GM12801 (cell line): ENCODE results near the gene GPX7.

Source experiments
- CTCF ChIP-seq: IDR thresholded peaks from one replicate; pipeline ENCODE4 v1.5.1; 2011; ENCODE audit warnings: control low read depth; ENCODE audit not compliant: insufficient read length; ENCODE audit errors: extremely low read depth

GPX7 gene

GRCh38 chr1:52601991-52602855 is at the start of gene GPX7:
Gene GPX7, plus strand, starts transcription at chr1:52602371. Its CDS starts 39 bp downstream, at chr1:52602410.
- no peak for TF ChIP-seq CTCF

DNA sequence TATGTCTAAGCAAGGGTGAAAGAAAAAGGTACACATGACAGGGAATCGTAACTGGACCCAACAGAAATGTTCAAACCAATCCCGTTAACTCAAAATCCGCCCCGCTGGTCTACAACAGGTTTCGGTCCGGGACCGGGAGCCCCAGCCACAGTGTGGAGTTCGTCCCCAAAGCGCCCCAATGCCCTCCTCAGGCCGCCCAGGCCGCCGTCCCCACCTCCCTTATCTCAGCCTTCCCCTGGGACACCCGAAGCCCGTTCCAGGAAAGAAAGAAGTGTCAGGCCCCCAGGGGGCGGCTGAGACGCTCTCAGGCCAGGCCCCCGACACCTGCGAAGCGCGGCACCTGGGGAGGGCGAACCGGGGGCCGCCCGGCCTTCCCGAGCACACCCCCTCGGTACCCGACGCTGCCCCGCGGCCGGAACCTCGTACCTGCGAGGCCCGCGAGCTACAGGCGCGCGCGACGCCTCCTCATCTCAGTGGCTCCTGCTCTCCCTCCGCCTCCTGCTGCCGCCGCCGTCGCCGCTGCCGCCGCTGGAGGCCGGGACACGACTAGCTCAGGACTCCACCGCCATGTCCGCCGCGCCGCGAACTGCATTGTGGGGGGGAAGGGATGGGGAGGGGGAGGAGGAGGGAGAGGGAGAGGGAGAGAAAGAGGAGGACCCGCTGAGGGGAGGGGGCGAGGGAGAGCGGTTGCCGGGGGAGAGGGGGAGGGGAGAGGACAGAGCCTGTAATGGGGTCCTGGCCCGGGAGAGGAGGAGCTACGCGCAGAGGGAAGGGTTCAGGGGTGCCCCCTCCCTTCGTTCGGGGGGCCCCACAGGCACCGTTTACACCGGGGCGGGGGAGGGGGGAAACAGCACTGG is 49.4 kb upstream of the GPX7 start, which contains the start of gene TUT4:
TUT4 (minus strand) TSS at position 588 of the 857 bp plus-strand sequence. CDS start 26,812 bp downstream, outside the sequence.
- no peak for TF ChIP-seq CTCF

GRCh38 chr1:52553362-52554266 is 48.6 kb upstream of the GPX7 start:
- no peak for TF ChIP-seq CTCF

GRCh38 chr1:52554267-52554640 is 47.9 kb upstream of the GPX7 start:
- TF ChIP-seq CTCF: no peak

DNA sequence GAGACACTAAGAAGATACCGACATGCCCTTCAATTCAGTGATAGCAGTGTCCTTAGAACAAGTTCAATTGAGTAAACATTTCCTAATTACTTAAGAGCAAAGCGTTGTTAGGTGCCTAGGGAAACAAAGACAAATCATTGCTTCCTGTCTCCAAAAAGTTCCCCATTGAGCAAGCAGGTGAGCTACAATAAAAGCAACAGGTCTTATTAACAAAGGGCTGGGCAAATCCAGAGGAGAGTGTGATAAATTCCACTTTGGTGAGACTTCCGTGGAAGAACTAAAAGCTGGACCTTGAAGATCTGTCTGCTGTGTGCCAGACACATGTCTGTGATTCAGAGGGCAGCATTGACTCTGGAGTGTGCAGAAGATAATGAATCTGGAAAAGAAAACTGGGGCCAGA is 47.4 kb upstream of the GPX7 start:
- no peak for TF ChIP-seq CTCF

DNA sequence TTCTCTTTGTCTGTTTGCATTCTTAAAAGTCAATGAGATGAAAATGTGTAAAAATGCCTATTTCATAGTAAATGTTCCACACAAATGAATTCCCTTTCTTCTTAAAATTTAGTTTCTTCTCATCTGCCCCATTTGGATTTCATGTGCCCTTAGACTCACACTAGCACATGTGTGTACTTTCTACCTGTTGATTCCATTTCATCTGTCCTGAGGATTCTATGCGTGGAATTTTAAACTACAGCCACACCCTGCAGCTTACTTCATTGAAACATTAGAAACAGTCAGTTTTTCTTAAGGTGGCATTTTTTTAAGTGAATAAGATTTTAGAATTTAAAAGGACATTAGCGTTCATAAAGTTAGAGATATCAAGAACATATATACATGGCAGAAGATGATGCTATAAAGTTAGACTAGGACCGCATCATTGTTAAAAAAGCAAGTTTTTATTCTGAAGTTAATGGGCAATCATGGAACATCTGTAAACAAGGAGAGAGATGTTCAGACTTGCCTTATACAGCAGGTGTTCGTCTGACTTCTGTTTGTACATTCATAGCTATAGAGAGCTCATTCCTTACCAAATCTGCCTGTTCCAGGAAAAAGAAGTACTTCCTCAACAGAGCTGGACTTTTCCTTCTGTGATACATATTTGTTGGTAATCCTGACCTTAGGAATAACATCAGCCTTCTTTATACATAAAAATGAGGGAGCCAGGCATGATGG is 45.4 kb upstream of the GPX7 start:
- no peak for TF ChIP-seq CTCF
